HG03571 (cell line): ENCODE data around the gene DIO2.

Experiments
- ATAC-seq: cut with Tn5 transposase; IDR thresholded peaks from one replicate; pipeline ENCODE4 v1.9.1; 2021; ENCODE audit not compliant: unreplicated experiment

Gene DIO2

DNA sequence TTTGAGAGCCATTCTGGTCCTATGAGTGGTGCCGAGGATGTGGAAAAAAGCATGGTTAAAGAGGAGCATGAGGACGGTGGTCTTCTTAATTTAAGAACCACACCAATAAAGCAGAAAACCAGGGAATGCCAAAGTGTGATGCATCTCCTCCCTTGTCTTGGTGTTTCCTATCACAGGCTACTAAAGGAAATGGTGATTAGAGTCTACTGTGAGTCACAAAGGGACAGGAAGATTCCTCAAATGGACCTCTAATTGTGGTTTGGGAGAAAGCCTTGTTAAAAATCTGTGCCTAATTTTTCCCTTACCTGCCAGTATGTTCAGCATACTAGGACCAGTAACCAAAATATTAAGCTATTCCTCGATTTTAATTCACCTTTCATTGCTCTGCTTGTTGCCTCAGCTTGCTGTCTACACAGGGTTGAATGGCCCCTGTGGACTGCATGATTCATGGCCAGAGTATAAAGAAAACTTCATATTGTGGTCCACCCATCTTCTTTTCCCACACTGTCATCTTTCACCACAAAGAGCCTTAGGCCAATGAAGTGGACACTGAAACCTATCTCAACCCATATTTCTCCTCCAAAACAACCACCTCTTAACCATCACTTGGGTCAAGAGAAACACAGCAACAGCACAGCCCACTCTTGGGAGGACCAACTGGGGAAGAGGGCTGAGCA, 38.8 kb downstream of the DIO2 start:
- no peak for ATAC-seq

DNA sequence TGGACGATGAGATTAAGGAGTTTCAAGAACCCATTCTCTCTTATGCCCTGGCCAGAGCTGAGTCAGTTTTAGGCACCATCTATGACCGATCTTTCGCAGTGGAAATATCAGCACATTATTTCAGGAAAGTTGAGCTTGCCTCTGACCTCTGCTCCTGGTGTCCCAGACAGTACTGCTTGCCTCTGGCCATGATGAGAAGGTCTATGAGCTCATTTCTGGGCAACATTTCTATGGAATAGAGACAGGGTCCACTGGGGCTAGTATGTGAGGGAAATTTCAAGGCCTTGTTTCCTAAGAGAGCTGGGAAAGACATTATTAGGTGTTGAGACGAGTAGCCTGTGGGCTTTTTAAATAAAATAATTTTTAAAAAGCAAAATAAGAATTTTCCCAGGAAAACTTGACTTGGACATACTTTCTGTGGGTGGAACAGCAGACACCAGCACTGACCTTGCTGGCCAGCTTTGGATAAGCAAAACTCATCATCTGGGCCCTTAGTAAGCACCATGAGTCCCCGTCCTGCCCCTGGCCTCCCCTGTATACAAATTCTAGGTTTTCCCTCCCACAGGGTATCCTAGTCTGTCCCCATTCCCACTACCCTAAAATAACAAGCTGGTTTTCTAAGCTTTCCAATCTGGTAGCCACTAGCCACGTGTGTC, 43.4 kb downstream of the DIO2 start:
- ATAC-seq, result no peak

DNA sequence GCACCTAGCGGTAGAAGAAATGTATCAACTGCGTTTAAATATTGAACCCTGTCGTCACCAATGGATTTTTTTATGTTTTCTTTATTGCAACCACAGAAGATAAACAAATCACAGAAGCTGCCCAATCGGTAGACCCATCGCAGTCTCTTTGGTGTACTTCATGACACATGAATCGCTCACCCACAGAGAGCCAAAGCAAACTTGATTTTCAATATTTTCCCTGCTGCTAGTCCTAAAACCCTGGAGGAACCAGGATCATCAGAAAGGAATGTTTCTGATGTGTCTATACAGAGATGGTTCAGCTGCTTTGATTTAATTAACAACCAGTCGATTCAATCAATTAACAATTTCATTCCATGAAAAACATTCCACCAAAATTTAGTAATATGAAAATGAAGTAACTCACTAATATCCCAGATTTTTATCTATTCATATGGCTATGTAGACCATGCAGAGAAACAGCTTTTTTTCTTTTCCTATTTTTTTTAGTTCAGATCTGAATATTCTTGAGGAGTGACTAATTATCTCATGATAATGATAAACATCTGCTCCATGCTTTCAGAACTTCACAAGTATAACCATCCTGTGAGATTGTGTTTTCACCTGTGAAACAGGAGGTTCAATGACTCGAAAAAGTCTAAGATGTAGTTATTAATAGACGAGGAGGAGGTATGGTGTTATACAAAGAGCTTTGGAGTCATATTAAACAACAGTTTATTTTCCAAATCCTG, 46.1 kb downstream of the DIO2 start:
- ATAC-seq, result no peak

- ATAC-seq, result no peak
These were observed 58.5 kb downstream of the DIO2 start for GRCh38 chr14:80152763-80153162.

GRCh38 chr14:80152166-80152565, 59.1 kb downstream of the DIO2 start:
- no peak for ATAC-seq

DNA sequence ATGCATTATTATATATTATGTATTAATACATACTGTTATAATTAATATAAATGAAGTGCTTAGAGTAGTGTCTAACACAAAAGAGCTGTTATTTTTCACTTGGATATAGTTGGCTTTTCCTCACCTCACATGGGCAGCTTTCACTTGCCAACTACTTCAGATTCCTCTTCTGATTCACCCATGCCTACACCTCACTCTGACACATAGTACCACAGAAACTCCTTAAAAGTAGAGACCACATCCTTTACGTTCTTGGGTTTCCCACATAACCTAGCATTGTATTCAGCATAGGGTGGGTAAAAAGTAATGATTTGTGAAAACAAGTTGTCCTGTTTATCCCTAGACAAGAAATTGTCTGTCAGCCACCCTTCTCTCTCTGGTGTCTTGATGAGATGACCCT, 61.0 kb downstream of the DIO2 start:
- ATAC-seq, result no peak
